Neutrophil (primary cell): ENCODE results near the gene RYR2.
"Not testable (repeated sequence)": the region's sequence is repeated elsewhere in the genome, so short reads cannot be mapped to it uniquely, and the experiment has no call there.

Source experiments
- H3K27ac ChIP-seq: fragments of 200-600 bp; sonication (generic); 2 replicates; pipeline ENCODE4 v1.5.1; 2016; ENCODE audit warnings: mild to moderate bottlenecking, moderate library complexity
- H3K27me3 ChIP-seq: fragments of 200-600 bp; sonication (generic); 2 replicates; pipeline ENCODE4 v1.6.0; 2016; ENCODE audit warnings: mild to moderate bottlenecking
- H3K36me3 ChIP-seq: fragments of 200-600 bp; sonication (generic); 2 replicates; pipeline ENCODE4 v1.5.1; 2017
- H3K4me1 ChIP-seq, 2 experiments: fragments of 200-600 bp in 1 of 2; sonication (generic) in 1 of 2; 1 replicate in 1 of 2; 2 replicates in 1 of 2; pipeline versions ENCODE4 v1.5.1 to v1.6.1; 2013 to 2016; ENCODE audit warnings: low read depth in 1 of 2, low read length in 1 of 2, mild to moderate bottlenecking in 1 of 2, moderate library complexity in 1 of 2; ENCODE audit not compliant: control insufficient read depth in 1 of 2, insufficient read depth in 1 of 2
- H3K4me3 ChIP-seq, 2 experiments: fragments of 200-600 bp in 1 of 2; sonication (generic) in 1 of 2; 1 replicate in 1 of 2; 2 replicates in 1 of 2; pipeline ENCODE4 v1.5.1; 2013 to 2016; ENCODE audit warnings: low read depth in 1 of 2, low read length in 1 of 2, mild to moderate bottlenecking in 1 of 2, moderate library complexity in 1 of 2
- H3K9me3 ChIP-seq: fragments of 200-600 bp; sonication (generic); 2 replicates; pipeline ENCODE4 v1.5.1; 2016
- CTCF ChIP-seq: fragments of 200-600 bp; sonication (generic); IDR thresholded peaks from 2 replicates; pipeline ENCODE4 v1.5.1; 2016; ENCODE audit warnings: antibody characterized with exemption

Gene RYR2

DNA sequence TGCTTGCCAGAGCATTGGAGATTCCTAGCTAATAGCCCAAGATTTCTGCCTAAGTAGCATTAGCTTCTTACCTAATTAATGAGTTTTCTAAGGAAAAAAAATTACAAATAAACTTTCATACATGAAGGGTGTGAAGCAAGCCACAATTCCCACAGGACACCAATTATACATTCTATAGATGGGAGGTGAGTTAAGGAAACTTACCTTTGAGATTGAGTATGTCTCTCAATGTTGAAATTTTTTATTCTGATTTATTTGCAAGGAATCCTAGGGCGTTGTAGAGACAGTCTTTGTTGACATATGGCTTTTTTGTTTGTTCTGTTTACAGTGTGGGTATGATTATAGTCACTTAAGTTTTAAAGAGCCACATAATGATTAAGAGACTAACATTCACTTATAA lies 313.0 kb downstream of the RYR2 start:
- Histone ChIP-seq H3K4me1 (no peaks in the 10 kb centered on the region), H3K27ac (no peak overlapping the region), H3K36me3 (no peaks in the 10 kb centered on the region), H3K27me3 (no peaks in the 10 kb centered on the region), H3K9me3 (no peaks in the 10 kb centered on the region), H3K4me3 (no peak overlapping the region)
- no peak for TF ChIP-seq CTCF

DNA sequence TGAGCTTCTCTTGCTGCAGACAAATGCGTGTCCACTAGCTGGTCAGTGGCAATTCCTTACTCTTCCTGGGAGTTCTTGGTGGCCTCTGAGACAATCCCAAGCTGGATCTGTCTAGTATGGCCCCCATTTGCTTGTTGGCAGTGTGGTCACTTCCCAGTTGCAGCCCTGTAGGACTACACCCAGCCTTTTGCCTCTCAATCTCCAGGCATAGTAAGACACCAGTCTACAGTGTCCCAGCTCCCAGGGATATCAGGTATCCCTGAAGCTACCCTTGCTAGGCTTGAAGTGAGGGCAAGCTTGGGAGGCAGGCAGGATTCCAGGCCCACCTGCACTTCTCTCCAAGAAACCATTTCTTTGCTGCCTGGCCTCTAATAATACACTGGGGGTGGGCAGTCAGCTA lies 316.6 kb downstream of the RYR2 start:
- TF ChIP-seq CTCF: no peak
- Histone ChIP-seq H3K4me1 (no peaks in the 10 kb centered on the region), H3K27me3 (no peaks in the 10 kb centered on the region), H3K9me3 (no peaks in the 10 kb centered on the region), H3K36me3 (no peaks in the 10 kb centered on the region), H3K4me3 (no peak overlapping the region), H3K27ac (no peak overlapping the region)

DNA sequence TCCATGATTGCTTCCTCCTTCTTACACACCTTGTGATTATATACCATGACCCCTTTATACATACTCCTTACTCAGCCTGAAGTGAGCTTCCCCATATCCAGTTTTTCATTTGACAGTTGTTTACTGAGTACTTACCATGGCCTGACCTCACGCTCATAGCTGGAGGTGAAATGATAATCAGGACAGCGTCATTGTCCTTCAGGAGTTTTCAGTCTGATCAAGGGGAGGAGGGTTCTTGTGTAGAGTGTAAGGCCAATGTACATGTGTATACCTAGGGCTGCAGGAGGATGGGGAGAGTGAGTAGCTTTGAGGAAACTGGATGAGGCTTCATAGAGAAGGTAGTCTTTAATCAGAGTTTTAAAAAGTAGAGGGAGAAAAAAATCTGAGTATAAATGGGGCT lies 325.8 kb downstream of the RYR2 start:
- Histone ChIP-seq H3K4me1 (no peaks in the 10 kb centered on the region), H3K27ac (no peak overlapping the region), H3K4me3 (no peak overlapping the region), H3K9me3 (no peaks in the 10 kb centered on the region), H3K27me3 (no peaks in the 10 kb centered on the region), H3K36me3 (no peaks in the 10 kb centered on the region)
- no peak for TF ChIP-seq CTCF

DNA sequence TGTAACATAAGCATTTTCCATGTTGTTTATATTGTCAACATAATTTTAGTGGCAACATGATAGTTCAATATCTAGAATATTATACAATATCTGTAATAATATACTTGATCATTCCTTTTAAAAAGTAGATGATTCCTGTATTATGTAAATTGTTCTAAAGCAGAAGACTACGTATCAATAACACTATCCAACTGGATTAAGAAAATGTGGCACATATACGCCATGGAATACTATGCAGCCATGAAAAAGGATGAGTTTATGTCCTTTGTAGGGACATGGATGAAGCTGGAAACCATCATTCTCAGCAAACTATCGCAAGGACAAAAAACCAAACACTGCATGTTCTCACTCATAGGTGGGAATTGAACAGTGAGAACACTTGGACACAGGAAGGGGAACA lies 329.5 kb downstream of the RYR2 start:
- H3K36me3 ChIP-seq, H3K27me3 ChIP-seq, H3K27ac ChIP-seq, H3K9me3 ChIP-seq, H3K4me1 ChIP-seq, H3K4me3 ChIP-seq: not testable (repeated sequence)

- H3K4me1 ChIP-seq: no peaks in the 10 kb centered on the region
- no peak overlapping the region for H3K27ac ChIP-seq
- TF ChIP-seq CTCF: no peak
- no peaks in the 10 kb centered on the region for H3K9me3 ChIP-seq
- H3K36me3 ChIP-seq: no peaks in the 10 kb centered on the region
- no peaks in the 10 kb centered on the region for H3K27me3 ChIP-seq
- H3K4me3 ChIP-seq: no peak overlapping the region
These were observed 341.8 kb downstream of the RYR2 start for GRCh38 chr1:237383791-237384190.

GRCh38 chr1:237384213-237384612 lies 342.2 kb downstream of the RYR2 start:
- Histone ChIP-seq H3K4me3 (no peak overlapping the region), H3K27ac (no peak overlapping the region), H3K9me3 (no peaks in the 10 kb centered on the region), H3K36me3 (no peaks in the 10 kb centered on the region), H3K27me3 (no peaks in the 10 kb centered on the region), H3K4me1 (no peaks in the 10 kb centered on the region)
- TF ChIP-seq CTCF: no peak
